ENCODE results near the gene DVL3. TPM values are rescaled to one million over a fixed set of nuclear protein-coding genes. Genes with fewer than 3 reads are reported as not detected.

DVL3 gene
- total RNA-seq, 1 experiment from 2014 or later, result 76.2 TPM

- POLR2A ChIA-PET, result interaction anchor here (0.9 kb wide), 1 partner anchor 8 kb away, joined by 3 read pairs; no protein-coding TSS in a partner anchor
These were observed 9.6 kb downstream of the DVL3 start for GRCh38 chr3:184164648-184165330.

More at GRCh38 chr3:184164648-184165330, 9.6 kb downstream of the DVL3 start:
- no peaks in the 10 kb centered on the region for H3K27me3 Mint-ChIP-seq (ENCODE audit: low read depth)
- peaks cover 40% of the 10 kb centered on the region for H3K36me3 Mint-ChIP-seq
- H3K4me1 Mint-ChIP-seq, result 0 out of 2 replicates have a peak, but pooled peaks cover 3% of the 10 kb centered on the region
- DNase-seq (ENCODE audit: low spot score) (no peak), ATAC-seq (no peak)
- no peak overlapping the region for H3K4me3 Mint-ChIP-seq
- no peak overlapping the region for H3K27ac Mint-ChIP-seq
- TF ChIP-seq ATF6 (CRISPR knock-in tag; IDR thresholded peaks at IDR 0.05), result no peak
- no peak for TF ChIP-seq ZNF416 (CRISPR knock-in tag; IDR thresholded peaks at IDR 0.05)
- no peak for TF ChIP-seq AR (CRISPR knock-in tag; IDR thresholded peaks at IDR 0.05)
- no peak for TF ChIP-seq ZNF532 (CRISPR knock-in tag; IDR thresholded peaks at IDR 0.05; ENCODE audit: borderline replicate concordance)
- TF ChIP-seq JUN (CRISPR knock-in tag; IDR thresholded peaks at IDR 0.05), result no peak
- TF ChIP-seq E2F4 (CRISPR knock-in tag; IDR thresholded peaks at IDR 0.05; ENCODE audit: borderline replicate concordance, low read depth), result no peak
- TF ChIP-seq FOXK1 (CRISPR knock-in tag; IDR thresholded peaks at IDR 0.05), result no peak
- CTCF ChIA-PET, result interaction anchor here (0.6 to 1.0 kb wide), 3 partner anchors 8 to 21 kb away, joined by 3 to 5 read pairs (median 4); partner anchors contain the start of gene ABCF3
- no peaks in the 10 kb centered on the region for H3K9me3 Mint-ChIP-seq

All from WTC11 (cell line).